Calu3 (cell line): ENCODE data around the gene ZSCAN5A. TPM values are rescaled to one million over a fixed set of nuclear protein-coding genes. Genes with fewer than 3 reads are reported as not detected.
A peak's percentile ranks its signal among the peaks of the same experiment; 100 is the strongest.

Experiments used
- BruUV-seq: library from RNA; stranded (reverse); fragments of 400-500 nt; replicated peaks from 2 replicates; lab custom pipeline; 2021; lab: Mats Ljungman, UMichigan
- CTCF ChIA-PET: fragments of 300-600 bp; sonication (Branson Sonifier 250); formaldehyde crosslinking; loops from one replicate; lab custom pipeline; 2022; ENCODE audit warnings: antibody characterized with exemption; lab: Charles Lee
- DNase-seq: peaks from one replicate; pipeline ENCODE4 v3.0.0; 2022
- H3K27ac Mint-ChIP-seq: one replicate; pipeline ENCODE4 v1.8.0; 2022; ENCODE audit warnings: mixed read lengths; ENCODE audit not compliant: unreplicated experiment
- H3K27me3 Mint-ChIP-seq: one replicate; pipeline ENCODE4 v1.8.0; 2022; ENCODE audit warnings: mixed read lengths; ENCODE audit not compliant: unreplicated experiment
- H3K36me3 Mint-ChIP-seq: one replicate; pipeline ENCODE4 v1.8.0; 2022; ENCODE audit warnings: mild to moderate bottlenecking, moderate library complexity, mixed read lengths; ENCODE audit not compliant: insufficient read depth, unreplicated experiment
- H3K4me1 Mint-ChIP-seq: one replicate; pipeline ENCODE4 v1.8.0; 2022; ENCODE audit warnings: mild to moderate bottlenecking, low read depth, mixed read lengths; ENCODE audit not compliant: unreplicated experiment
- H3K4me3 Mint-ChIP-seq: one replicate; pipeline ENCODE4 v1.8.0; 2022; ENCODE audit warnings: mild to moderate bottlenecking, low read depth, moderate library complexity, mixed read lengths; ENCODE audit not compliant: unreplicated experiment
- H3K9me3 Mint-ChIP-seq: one replicate; pipeline ENCODE4 v1.8.0; 2022; ENCODE audit warnings: low read depth, mixed read lengths; ENCODE audit not compliant: unreplicated experiment
- CTCF ChIP-seq: fragments of 200-600 bp; IDR thresholded peaks from one replicate; pipeline ENCODE4 v1.8.0; 2022; ENCODE audit warnings: antibody characterized with exemption; ENCODE audit not compliant: unreplicated experiment
- intact Hi-C: fragments of 100-400 bp; cut with micrococcal nuclease; formaldehyde crosslinking; loops from one replicate; pipeline ENCODE4 v1.10.0; 2022; ENCODE audit not compliant: unreplicated experiment
- total RNA-seq: library from RNA; stranded (reverse); gene quantifications from 2 replicates; pipeline ENCODE4 v1.2.3, GENCODE V29; 2022

The ZSCAN5A gene
- total RNA-seq, 1 experiment from 2014 or later: 13.5 TPM

- no peak overlapping the region for H3K4me3 Mint-ChIP-seq
- H3K27me3 Mint-ChIP-seq: no peaks in the 10 kb centered on the region
- peaks cover 29% of the 10 kb centered on the region for H3K9me3 Mint-ChIP-seq
- intact Hi-C loops: no loop called here
- no TSS peak for BruUV-seq
- TF ChIP-seq CTCF: no peak
- no peaks in the 10 kb centered on the region for H3K36me3 Mint-ChIP-seq
- H3K4me1 Mint-ChIP-seq: no peaks in the 10 kb centered on the region
- no peak for DNase-seq
- CTCF ChIA-PET: no interaction called here
- H3K27ac Mint-ChIP-seq: no peak overlapping the region
Observed at GRCh38 chr19:56351208-56351607, 36.6 kb upstream of the ZSCAN5A start.

GRCh38 chr19:56350416-56351045 is 35.9 kb upstream of the ZSCAN5A start:
- Mint-ChIP-seq H3K4me3 (no peak overlapping the region), H3K4me1 (no peaks in the 10 kb centered on the region), H3K27me3 (no peaks in the 10 kb centered on the region), H3K27ac (no peak overlapping the region), H3K9me3 (peaks cover 27% of the 10 kb centered on the region), H3K36me3 (no peaks in the 10 kb centered on the region)
- intact Hi-C loops: loop anchor here (1.0 kb wide), 1 partner anchor 284 kb away; no protein-coding TSS in a partner anchor
- CTCF ChIA-PET: no interaction called here
- no TSS peak for BruUV-seq
- peak; percentile 56 for DNase-seq
- TF ChIP-seq CTCF: peak; percentile 72

- no peaks in the 10 kb centered on the region for H3K27me3 Mint-ChIP-seq
- intact Hi-C loops: no loop called here
- H3K4me1 Mint-ChIP-seq: no peaks in the 10 kb centered on the region
- peak; percentile 30 for DNase-seq
- no peak for TF ChIP-seq CTCF
- H3K36me3 Mint-ChIP-seq: no peaks in the 10 kb centered on the region
- BruUV-seq: no TSS peak
- no peak overlapping the region for H3K4me3 Mint-ChIP-seq
- CTCF ChIA-PET: interaction anchor here (0.8 to 0.9 kb wide), 2 partner anchors 15 to 282 kb away, joined by 3 read pairs; no protein-coding TSS in a partner anchor
- no peak overlapping the region for H3K27ac Mint-ChIP-seq
- H3K9me3 Mint-ChIP-seq: peaks cover 19% of the 10 kb centered on the region
Observed at GRCh38 chr19:56348289-56348877, 33.7 kb upstream of the ZSCAN5A start.

GRCh38 chr19:56347163-56347778 is 32.6 kb upstream of the ZSCAN5A start:
- TF ChIP-seq CTCF: no peak
- no peaks in the 10 kb centered on the region for H3K27me3 Mint-ChIP-seq
- H3K4me1 Mint-ChIP-seq: no peaks in the 10 kb centered on the region
- no TSS peak for BruUV-seq
- CTCF ChIA-PET: no interaction called here
- H3K36me3 Mint-ChIP-seq: no peaks in the 10 kb centered on the region
- peaks cover 18% of the 10 kb centered on the region for H3K9me3 Mint-ChIP-seq
- H3K4me3 Mint-ChIP-seq: no peak overlapping the region
- no peak for DNase-seq
- H3K27ac Mint-ChIP-seq: no peak overlapping the region
- intact Hi-C loops: no loop called here
